ENCODE data around the gene GNL2. TPM values are rescaled to one million over a fixed set of nuclear protein-coding genes. Genes with fewer than 3 reads are reported as not detected.

The GNL2 gene
- total and polyA plus RNA-seq, 9 of the 15 experiments (the other 6 are each of a cell fraction or from before 2014, with no cell fraction given): 156 to 371 (median 263) TPM

GRCh38 chr1:37533317-37534093 is 62.2 kb downstream of the GNL2 start (continued):
- TF ChIP-seq, protein P1, sequence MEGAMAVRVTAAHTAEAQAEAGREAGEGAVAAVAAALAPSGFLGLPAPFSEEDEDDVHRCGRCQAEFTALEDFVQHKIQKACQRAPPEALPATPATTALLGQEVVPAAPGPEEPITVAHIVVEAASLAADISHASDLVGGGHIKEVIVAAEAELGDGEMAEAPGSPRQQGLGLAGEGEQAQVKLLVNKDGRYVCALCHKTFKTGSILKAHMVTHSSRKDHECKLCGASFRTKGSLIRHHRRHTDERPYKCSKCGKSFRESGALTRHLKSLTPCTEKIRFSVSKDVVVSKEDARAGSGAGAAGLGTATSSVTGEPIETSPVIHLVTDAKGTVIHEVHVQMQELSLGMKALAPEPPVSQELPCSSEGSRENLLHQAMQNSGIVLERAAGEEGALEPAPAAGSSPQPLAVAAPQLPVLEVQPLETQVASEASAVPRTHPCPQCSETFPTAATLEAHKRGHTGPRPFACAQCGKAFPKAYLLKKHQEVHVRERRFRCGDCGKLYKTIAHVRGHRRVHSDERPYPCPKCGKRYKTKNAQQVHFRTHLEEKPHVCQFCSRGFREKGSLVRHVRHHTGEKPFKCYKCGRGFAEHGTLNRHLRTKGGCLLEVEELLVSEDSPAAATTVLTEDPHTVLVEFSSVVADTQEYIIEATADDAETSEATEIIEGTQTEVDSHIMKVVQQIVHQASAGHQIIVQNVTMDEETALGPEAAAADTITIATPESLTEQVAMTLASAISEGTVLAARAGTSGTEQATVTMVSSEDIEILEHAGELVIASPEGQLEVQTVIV (CRISPR knock-in tag; IDR thresholded peaks at IDR 0.05; ENCODE audit: borderline replicate concordance): no peak
- TF ChIP-seq, protein P2, sequence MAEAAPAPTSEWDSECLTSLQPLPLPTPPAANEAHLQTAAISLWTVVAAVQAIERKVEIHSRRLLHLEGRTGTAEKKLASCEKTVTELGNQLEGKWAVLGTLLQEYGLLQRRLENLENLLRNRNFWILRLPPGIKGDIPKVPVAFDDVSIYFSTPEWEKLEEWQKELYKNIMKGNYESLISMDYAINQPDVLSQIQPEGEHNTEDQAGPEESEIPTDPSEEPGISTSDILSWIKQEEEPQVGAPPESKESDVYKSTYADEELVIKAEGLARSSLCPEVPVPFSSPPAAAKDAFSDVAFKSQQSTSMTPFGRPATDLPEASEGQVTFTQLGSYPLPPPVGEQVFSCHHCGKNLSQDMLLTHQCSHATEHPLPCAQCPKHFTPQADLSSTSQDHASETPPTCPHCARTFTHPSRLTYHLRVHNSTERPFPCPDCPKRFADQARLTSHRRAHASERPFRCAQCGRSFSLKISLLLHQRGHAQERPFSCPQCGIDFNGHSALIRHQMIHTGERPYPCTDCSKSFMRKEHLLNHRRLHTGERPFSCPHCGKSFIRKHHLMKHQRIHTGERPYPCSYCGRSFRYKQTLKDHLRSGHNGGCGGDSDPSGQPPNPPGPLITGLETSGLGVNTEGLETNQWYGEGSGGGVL (CRISPR knock-in tag; IDR thresholded peaks at IDR 0.05): no peak
- no peak for TF ChIP-seq GABPB2 (CRISPR knock-in tag; conservative IDR thresholded peaks at IDR 0.05)
- no peak for TF ChIP-seq SMAD1 (IDR thresholded peaks at IDR 0.05; ENCODE audit: low read depth, low read length, partially characterized antibody)
- TF ChIP-seq SMARCB1 (IDR thresholded peaks at IDR 0.05; ENCODE audit: insufficient read length, low read depth): no peak
- no peak for TF ChIP-seq SMARCE1 (IDR thresholded peaks at IDR 0.05)
- TF ChIP-seq BHLHE40 (IDR thresholded peaks at IDR 0.05; ENCODE audit: low read length): no peak
- peak; percentile 71; the same call in 1 of the 2 replicates for TF ChIP-seq ADNP (tag; IDR thresholded peaks at IDR 0.05)
- TF ChIP-seq, protein P3, sequence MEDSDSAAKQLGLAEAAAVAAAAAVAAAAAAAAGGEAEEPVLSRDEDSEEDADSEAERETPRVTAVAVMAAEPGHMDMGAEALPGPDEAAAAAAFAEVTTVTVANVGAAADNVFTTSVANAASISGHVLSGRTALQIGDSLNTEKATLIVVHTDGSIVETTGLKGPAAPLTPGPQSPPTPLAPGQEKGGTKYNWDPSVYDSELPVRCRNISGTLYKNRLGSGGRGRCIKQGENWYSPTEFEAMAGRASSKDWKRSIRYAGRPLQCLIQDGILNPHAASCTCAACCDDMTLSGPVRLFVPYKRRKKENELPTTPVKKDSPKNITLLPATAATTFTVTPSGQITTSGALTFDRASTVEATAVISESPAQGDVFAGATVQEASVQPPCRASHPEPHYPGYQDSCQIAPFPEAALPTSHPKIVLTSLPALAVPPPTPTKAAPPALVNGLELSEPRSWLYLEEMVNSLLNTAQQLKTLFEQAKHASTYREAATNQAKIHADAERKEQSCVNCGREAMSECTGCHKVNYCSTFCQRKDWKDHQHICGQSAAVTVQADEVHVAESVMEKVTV (CRISPR knock-in tag; IDR thresholded peaks at IDR 0.05): no peak
- no peak for TF ChIP-seq NFE2 (IDR thresholded peaks at IDR 0.05; ENCODE audit: low read depth)
- TF ChIP-seq CHD2 (IDR thresholded peaks at IDR 0.05; ENCODE audit: low read depth, low read length): no peak
- no peak for TF ChIP-seq ZNF717 (CRISPR knock-in tag; IDR thresholded peaks at IDR 0.05)
- no peak for TF ChIP-seq ZNF232 (CRISPR knock-in tag; IDR thresholded peaks at IDR 0.05)
- TF ChIP-seq, protein P4, sequence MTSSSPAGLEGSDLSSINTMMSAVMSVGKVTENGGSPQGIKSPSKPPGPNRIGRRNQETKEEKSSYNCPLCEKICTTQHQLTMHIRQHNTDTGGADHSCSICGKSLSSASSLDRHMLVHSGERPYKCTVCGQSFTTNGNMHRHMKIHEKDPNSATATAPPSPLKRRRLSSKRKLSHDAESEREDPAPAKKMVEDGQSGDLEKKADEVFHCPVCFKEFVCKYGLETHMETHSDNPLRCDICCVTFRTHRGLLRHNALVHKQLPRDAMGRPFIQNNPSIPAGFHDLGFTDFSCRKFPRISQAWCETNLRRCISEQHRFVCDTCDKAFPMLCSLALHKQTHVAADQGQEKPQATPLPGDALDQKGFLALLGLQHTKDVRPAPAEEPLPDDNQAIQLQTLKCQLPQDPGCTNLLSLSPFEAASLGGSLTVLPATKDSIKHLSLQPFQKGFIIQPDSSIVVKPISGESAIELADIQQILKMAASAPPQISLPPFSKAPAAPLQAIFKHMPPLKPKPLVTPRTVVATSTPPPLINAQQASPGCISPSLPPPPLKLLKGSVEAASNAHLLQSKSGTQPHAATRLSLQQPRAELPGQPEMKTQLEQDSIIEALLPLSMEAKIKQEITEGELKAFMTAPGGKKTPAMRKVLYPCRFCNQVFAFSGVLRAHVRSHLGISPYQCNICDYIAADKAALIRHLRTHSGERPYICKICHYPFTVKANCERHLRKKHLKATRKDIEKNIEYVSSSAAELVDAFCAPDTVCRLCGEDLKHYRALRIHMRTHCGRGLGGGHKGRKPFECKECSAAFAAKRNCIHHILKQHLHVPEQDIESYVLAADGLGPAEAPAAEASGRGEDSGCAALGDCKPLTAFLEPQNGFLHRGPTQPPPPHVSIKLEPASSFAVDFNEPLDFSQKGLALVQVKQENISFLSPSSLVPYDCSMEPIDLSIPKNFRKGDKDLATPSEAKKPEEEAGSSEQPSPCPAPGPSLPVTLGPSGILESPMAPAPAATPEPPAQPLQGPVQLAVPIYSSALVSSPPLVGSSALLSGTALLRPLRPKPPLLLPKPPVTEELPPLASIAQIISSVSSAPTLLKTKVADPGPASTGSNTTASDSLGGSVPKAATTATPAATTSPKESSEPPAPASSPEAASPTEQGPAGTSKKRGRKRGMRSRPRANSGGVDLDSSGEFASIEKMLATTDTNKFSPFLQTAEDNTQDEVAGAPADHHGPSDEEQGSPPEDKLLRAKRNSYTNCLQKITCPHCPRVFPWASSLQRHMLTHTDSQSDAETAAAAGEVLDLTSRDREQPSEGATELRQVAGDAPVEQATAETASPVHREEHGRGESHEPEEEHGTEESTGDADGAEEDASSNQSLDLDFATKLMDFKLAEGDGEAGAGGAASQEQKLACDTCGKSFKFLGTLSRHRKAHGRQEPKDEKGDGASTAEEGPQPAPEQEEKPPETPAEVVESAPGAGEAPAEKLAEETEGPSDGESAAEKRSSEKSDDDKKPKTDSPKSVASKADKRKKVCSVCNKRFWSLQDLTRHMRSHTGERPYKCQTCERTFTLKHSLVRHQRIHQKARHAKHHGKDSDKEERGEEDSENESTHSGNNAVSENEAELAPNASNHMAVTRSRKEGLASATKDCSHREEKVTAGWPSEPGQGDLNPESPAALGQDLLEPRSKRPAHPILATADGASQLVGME (CRISPR knock-in tag; IDR thresholded peaks at IDR 0.05): no peak
- TF ChIP-seq HNRNPUL1 (IDR thresholded peaks at IDR 0.05; ENCODE audit: low read length): no peak
